Gastrocnemius medialis (tissue), 4 donors: ENCODE measurements around the gene C9orf72. TPM values are rescaled to one million over a fixed set of nuclear protein-coding genes. Genes with fewer than 3 reads are reported as not detected.
"Not testable (repeated sequence)": the region's sequence is repeated elsewhere in the genome, so short reads cannot be mapped to it uniquely, and the experiment has no call there.

Experiments
- ATAC-seq, 2 donors: fragments of 150-250 bp; one replicate each; pipeline ENCODE4 v1.9.1; 2016
- DNase-seq, 2 donors: peaks; one replicate each; pipeline ENCODE4 v3.0.0-alpha.2; 2019
- H3K27ac ChIP-seq, 4 donors: fragments of 200-600 bp; sonication (generic); 1 replicate in 1 of 4; 2 replicates in 3 of 4; pipeline ENCODE4 v1.5.1; 2016 to 2018; ENCODE audit warnings: mild to moderate bottlenecking in 2 of 4, moderate library complexity in 1 of 4
- H3K27me3 ChIP-seq, 3 donors: fragments of 200-600 bp; sonication (generic) in 2 of 3; 1 replicate in 1 of 3; 2 replicates in 2 of 3; pipeline versions ENCODE4 v1.5.1 to v1.6.0; 2016 to 2019; ENCODE audit warnings: mild to moderate bottlenecking in 1 of 3, moderate library complexity in 1 of 3
- H3K36me3 ChIP-seq, 2 donors: fragments of 200-600 bp; sonication (generic) in 1 of 2; one replicate each; pipeline ENCODE4 v1.5.1; 2017 to 2018
- H3K4me1 ChIP-seq, 2 donors: fragments of 200-600 bp; sonication (generic) in 1 of 2; one replicate each; pipeline ENCODE4 v1.5.1; 2016 to 2017; ENCODE audit warnings: mild to moderate bottlenecking in 2 of 2
- H3K4me3 ChIP-seq, 4 donors: fragments of 200-600 bp; sonication (generic) in 3 of 4; 1 replicate in 1 of 4; 2 replicates in 3 of 4; pipeline ENCODE4 v1.5.1; 2016 to 2019; ENCODE audit warnings: mild to moderate bottlenecking in 2 of 4
- H3K9me3 ChIP-seq, 3 donors: fragments of 200-600 bp; sonication (generic) in 2 of 3; 1 replicate in 1 of 3; 2 replicates in 2 of 3; pipeline ENCODE4 v1.5.1; 2016 to 2019
- POLR2A ChIP-seq, 2 donors: fragments of 450-650 bp; IDR thresholded peaks; one replicate each; pipeline ENCODE4 v1.6.1; 2017; ENCODE audit warnings: antibody characterized with exemption in 2 of 2, mild to moderate bottlenecking in 2 of 2, moderate library complexity in 2 of 2
- in situ Hi-C, 4 donors: fragments of 200-750 bp; cut with MboI; loops; one replicate each; pipeline versions ENCODE4 v1.15.0 to v1.8.0; 2017; ENCODE audit warnings: low sequenced_read_pairs in 4 of 4
- intact Hi-C: fragments of 100-400 bp; cut with DNase I; formaldehyde crosslinking; loops from one replicate; pipeline ENCODE4 v1.15.1; 2023; ENCODE audit warnings: low total_unique reads
- total RNA-seq, 4 donors: library from RNA; depleted of rRNA; stranded (reverse); fragments of >200 nt; gene quantifications; one replicate each; pipeline versions ENCODE4 v1.1.0 to v1.2.3, GENCODE V29; 2016
- TF ChIP-seq, protein P1 (sequence below), 5 experiments: fragments of 450-650 bp in 3 of 5; fragments of 200-600 bp in 2 of 5; sonication (generic) in 2 of 5; IDR thresholded peaks in 4 of 5; conservative IDR thresholded peaks in 1 of 5; 1 replicate in 4 of 5; 2 replicates in 1 of 5; pipeline ENCODE4 v1.5.1; 2016 to 2019; ENCODE audit warnings: antibody characterized with exemption in 5 of 5, mild to moderate bottlenecking in 3 of 5, moderate library complexity in 3 of 5

Gene C9orf72
- total RNA-seq, 4 donors from 2014 or later: 14.8 to 43.4 (median 19.4) TPM

DNA sequence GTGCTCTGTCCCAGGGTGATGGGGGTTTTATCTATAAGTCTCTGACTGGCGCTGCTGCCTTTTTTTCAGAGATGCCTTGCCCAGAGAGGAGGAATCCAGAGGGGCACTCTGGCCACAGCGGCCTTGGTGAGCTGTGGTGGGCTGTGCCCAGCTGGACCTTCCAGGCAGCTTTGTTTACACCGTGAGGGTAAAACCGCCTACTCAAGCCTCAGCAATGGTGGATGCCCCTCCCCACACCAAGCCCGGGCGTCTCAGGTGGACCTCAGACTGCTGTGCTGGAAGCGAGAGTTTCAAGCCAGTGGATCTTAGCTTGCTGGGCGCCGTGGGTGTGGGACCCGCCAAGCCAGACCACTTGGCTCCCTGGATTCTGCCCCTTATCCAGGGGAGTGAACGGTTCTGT lies 41.3 kb upstream of the C9orf72 start:
- Histone ChIP-seq H3K27ac (no peak overlapping the region), H3K27me3 (no peaks in the 10 kb centered on the region), H3K9me3 (no peaks in the 10 kb centered on the region), H3K36me3 (no peaks in the 10 kb centered on the region), H3K4me1 (no peaks in the 10 kb centered on the region), H3K4me3 (no peak overlapping the region)
- DNase-seq (no peak), ATAC-seq (no peak)
- in situ Hi-C loops: no loop called here
- intact Hi-C loops: no loop called here
- TF ChIP-seq, protein P1, sequence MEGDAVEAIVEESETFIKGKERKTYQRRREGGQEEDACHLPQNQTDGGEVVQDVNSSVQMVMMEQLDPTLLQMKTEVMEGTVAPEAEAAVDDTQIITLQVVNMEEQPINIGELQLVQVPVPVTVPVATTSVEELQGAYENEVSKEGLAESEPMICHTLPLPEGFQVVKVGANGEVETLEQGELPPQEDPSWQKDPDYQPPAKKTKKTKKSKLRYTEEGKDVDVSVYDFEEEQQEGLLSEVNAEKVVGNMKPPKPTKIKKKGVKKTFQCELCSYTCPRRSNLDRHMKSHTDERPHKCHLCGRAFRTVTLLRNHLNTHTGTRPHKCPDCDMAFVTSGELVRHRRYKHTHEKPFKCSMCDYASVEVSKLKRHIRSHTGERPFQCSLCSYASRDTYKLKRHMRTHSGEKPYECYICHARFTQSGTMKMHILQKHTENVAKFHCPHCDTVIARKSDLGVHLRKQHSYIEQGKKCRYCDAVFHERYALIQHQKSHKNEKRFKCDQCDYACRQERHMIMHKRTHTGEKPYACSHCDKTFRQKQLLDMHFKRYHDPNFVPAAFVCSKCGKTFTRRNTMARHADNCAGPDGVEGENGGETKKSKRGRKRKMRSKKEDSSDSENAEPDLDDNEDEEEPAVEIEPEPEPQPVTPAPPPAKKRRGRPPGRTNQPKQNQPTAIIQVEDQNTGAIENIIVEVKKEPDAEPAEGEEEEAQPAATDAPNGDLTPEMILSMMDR (IDR thresholded peaks at IDR 0.05 in 4 of 5, conservative IDR thresholded peaks at IDR 0.05 in 1 of 5): no peak
- no peak for TF ChIP-seq POLR2A (IDR thresholded peaks at IDR 0.05)

DNA sequence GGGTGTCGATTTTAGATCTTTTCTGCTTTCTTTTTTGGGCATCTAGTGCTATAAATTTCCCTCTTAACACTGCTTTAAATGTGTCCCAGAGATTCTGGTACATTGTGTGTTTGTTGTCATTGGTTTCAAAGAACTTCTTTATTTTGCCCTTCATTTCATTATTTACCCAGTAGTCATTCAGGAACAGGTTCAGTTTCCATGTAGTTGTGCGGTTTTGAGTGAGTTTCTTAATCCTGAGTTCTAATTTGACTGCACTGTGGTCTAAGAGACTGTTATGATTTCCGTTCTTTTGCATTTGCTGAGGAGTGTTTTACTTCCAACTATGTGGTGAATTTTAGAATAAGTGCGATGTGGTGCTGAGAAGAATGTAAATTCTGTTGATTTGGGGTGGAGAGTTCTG lies 38.8 kb upstream of the C9orf72 start:
- H3K27ac ChIP-seq, ATAC-seq, H3K4me1 ChIP-seq, DNase-seq, H3K36me3 ChIP-seq, H3K9me3 ChIP-seq, intact Hi-C loops, in situ Hi-C loops, H3K27me3 ChIP-seq, H3K4me3 ChIP-seq: not testable (repeated sequence)

DNA sequence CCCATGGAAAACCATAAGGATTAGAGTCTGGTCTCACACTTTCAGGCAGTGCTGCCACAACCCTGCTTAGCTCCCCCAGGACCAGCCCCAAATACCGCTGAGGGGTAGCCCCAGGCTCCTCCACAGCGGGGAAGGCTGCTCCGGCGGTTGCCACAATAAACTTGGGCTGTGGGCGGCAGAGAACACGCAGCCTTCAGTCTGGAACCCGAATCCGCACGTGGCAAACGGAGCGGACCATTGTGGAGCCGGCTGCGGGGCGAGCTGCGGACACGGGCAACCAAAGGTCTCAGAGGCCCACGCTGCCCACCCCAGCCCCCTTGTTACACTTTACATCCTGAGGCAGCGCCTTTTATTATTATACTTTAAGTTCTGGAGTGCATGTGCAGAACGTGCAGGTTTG lies 37.3 kb upstream of the C9orf72 start:
- no peak overlapping the region for H3K27ac ChIP-seq
- no peak for DNase-seq
- H3K4me1 ChIP-seq: no peaks in the 10 kb centered on the region
- ATAC-seq: no peak
- intact Hi-C loops: no loop called here
- TF ChIP-seq, protein P1 (IDR thresholded peaks at IDR 0.05 in 4 of 5, conservative IDR thresholded peaks at IDR 0.05 in 1 of 5): no peak
- TF ChIP-seq POLR2A (IDR thresholded peaks at IDR 0.05): no peak
- no peaks in the 10 kb centered on the region for H3K36me3 ChIP-seq
- no peaks in the 10 kb centered on the region for H3K27me3 ChIP-seq
- no peak overlapping the region for H3K4me3 ChIP-seq
- H3K9me3 ChIP-seq: no peaks in the 10 kb centered on the region
- in situ Hi-C loops: no loop called here

DNA sequence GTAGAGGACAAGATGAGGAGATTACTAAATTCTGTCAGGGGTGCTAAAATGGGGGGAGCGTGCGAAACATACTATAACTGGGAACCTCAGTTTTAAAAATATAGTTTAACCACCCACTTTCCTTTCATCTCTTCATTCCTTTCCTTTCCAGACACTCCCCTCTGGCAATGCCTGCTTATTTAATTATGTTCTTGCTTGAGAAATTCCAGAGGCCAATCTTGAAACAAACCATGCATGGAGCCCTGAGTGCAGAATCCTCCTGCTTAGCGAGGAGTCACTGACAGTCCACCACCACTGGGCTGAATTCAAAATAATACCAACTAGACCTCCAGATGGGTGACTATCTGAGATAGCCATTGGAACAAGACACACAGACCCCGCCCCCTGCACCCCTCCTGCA lies 29.7 kb upstream of the C9orf72 start:
- ATAC-seq (no peak), DNase-seq (no peak)
- Histone ChIP-seq H3K9me3 (no peaks in the 10 kb centered on the region), H3K27ac (no peak overlapping the region), H3K4me1 (no peaks in the 10 kb centered on the region), H3K27me3 (no peaks in the 10 kb centered on the region), H3K4me3 (no peak overlapping the region), H3K36me3 (no peaks in the 10 kb centered on the region)
- in situ Hi-C loops: no loop called here
- TF ChIP-seq, protein P1 (IDR thresholded peaks at IDR 0.05 in 4 of 5, conservative IDR thresholded peaks at IDR 0.05 in 1 of 5): no peak
- no peak for TF ChIP-seq POLR2A (IDR thresholded peaks at IDR 0.05)
- intact Hi-C loops: no loop called here

DNA sequence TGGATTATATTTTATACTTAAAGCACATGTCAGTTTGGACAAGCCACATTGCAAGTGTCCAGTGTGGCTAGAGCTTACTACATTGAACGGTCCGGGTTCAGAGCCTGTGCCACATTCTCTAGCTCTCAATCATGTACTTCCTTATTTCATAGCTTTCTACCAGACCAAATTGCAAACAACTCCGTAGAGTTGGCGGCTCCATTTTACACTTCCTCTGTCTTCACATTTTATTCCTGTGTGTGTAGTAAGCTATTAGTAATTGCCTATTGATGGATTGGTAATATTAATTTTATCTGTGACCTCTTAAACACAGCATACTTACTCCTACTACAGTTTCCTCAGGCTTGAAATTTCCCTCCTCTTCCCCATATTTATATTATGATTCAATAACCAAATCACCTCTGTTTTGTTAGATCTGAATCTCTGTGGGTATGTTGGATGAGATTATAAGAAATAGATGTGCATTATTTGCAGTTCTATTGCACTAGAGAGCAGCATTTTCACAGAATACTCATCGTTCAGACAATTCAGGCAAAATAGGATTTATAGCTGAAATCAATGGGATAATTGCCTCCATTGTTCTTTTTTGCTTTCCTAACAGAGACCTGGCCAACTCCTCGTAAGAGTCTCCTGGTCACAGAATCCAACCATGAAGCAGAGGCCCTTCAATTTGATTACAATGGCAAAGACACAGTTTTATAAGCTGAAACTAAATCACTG lies 29.0 kb upstream of the C9orf72 start:
- intact Hi-C loops: no loop called here
- ATAC-seq (no peak), DNase-seq (no peak)
- TF ChIP-seq POLR2A (IDR thresholded peaks at IDR 0.05): no peak
- TF ChIP-seq, protein P1 (IDR thresholded peaks at IDR 0.05 in 4 of 5, conservative IDR thresholded peaks at IDR 0.05 in 1 of 5): no peak
- no peaks in the 10 kb centered on the region for H3K4me1 ChIP-seq
- H3K4me3 ChIP-seq: no peak overlapping the region
- in situ Hi-C loops: no loop called here
- H3K27me3 ChIP-seq: no peaks in the 10 kb centered on the region
- H3K36me3 ChIP-seq: no peaks in the 10 kb centered on the region
- no peak overlapping the region for H3K27ac ChIP-seq
- H3K9me3 ChIP-seq: no peaks in the 10 kb centered on the region
